ENCODE measurements around the gene ADRB1.

The ADRB1 gene

GRCh38 chr10:114057855-114058254 is 14.2 kb downstream of the ADRB1 start:
- no peak for DNase-seq (ENCODE audit: low read depth)

- no peak for DNase-seq (ENCODE audit: low read depth)
Measured at GRCh38 chr10:114058297-114058696, 14.6 kb downstream of the ADRB1 start.

- no peak for DNase-seq (ENCODE audit: low read depth)
Measured at GRCh38 chr10:114059561-114059960, 15.9 kb downstream of the ADRB1 start.

- DNase-seq (ENCODE audit: low read depth) = peak; percentile 31
Measured at GRCh38 chr10:114060456-114060855, 16.8 kb downstream of the ADRB1 start.

- DNase-seq (ENCODE audit: low read depth) = no peak
Measured at GRCh38 chr10:114061148-114061547, 17.5 kb downstream of the ADRB1 start.

- no peak for DNase-seq (ENCODE audit: low read depth)
Measured at GRCh38 chr10:114061789-114062188, 18.1 kb downstream of the ADRB1 start.

GRCh38 chr10:114064151-114065048 is 20.7 kb downstream of the ADRB1 start:
- DNase-seq (ENCODE audit: low read depth) = no peak

GRCh38 chr10:114065049-114065435 is 21.4 kb downstream of the ADRB1 start:
- no peak for DNase-seq (ENCODE audit: low read depth)

GRCh38 chr10:114068054-114068707 is 24.5 kb downstream of the ADRB1 start:
- no peak for DNase-seq (ENCODE audit: low read depth)

- no peak for DNase-seq (ENCODE audit: low read depth)
Measured at GRCh38 chr10:114070710-114071109, 27.0 kb downstream of the ADRB1 start.

GRCh38 chr10:114071178-114071577 is 27.5 kb downstream of the ADRB1 start:
- no peak for DNase-seq (ENCODE audit: low read depth)

GRCh38 chr10:114073395-114074186 is 29.9 kb downstream of the ADRB1 start:
- DNase-seq (ENCODE audit: low read depth) = no peak

- DNase-seq (ENCODE audit: low read depth) = no peak
Measured at GRCh38 chr10:114075093-114075492, 31.4 kb downstream of the ADRB1 start.

GRCh38 chr10:114077347-114077746 is 33.7 kb downstream of the ADRB1 start:
- no peak for DNase-seq (ENCODE audit: low read depth)

GRCh38 chr10:114077815-114078219 is 34.2 kb downstream of the ADRB1 start:
- no peak for DNase-seq (ENCODE audit: low read depth)

GRCh38 chr10:114078346-114078745 is 34.7 kb downstream of the ADRB1 start:
- no peak for DNase-seq (ENCODE audit: low read depth)

GRCh38 chr10:114079421-114079820 is 35.8 kb downstream of the ADRB1 start:
- no peak for DNase-seq (ENCODE audit: low read depth)

- DNase-seq (ENCODE audit: low read depth) = no peak
Measured at GRCh38 chr10:114081911-114082583, 38.4 kb downstream of the ADRB1 start.

GRCh38 chr10:114083040-114083439 is 39.4 kb downstream of the ADRB1 start:
- DNase-seq (ENCODE audit: low read depth) = no peak

GRCh38 chr10:114084215-114084614 is 40.5 kb downstream of the ADRB1 start:
- no peak for DNase-seq (ENCODE audit: low read depth)

GRCh38 chr10:114087255-114087654 is 43.6 kb downstream of the ADRB1 start:
- DNase-seq (ENCODE audit: low read depth) = no peak

GRCh38 chr10:114087655-114088054 is 44.0 kb downstream of the ADRB1 start:
- no peak for DNase-seq (ENCODE audit: low read depth)

All from amniotic epithelial cell (primary cell).